Naive thymus-derived CD4-positive, alpha-beta T cell (primary cell): ENCODE measurements around the gene C1QTNF3. TPM values are rescaled to one million over a fixed set of nuclear protein-coding genes. Genes with fewer than 3 reads are reported as not detected.

Experiments
- ATAC-seq: fragments of 150-1000 bp; cut with Tn5 transposase; 2 replicates; pipeline ENCODE4 v1.10.0; 2021; ENCODE audit warnings: mild to moderate bottlenecking, moderate library complexity
- CTCF ChIA-PET: fragments of 350-600 bp; sonication (Branson Sonifier 250); formaldehyde crosslinking; loops from one replicate; lab custom pipeline; 2021; ENCODE audit warnings: antibody characterized with exemption; lab: Charles Lee
- POLR2A ChIA-PET: fragments of 350-600 bp; sonication (Branson Sonifier 250); formaldehyde crosslinking; loops from one replicate; lab custom pipeline; 2021; ENCODE audit warnings: antibody characterized with exemption, inconsistent platforms; lab: Charles Lee
- DNase-seq, 9 donors: peaks; one replicate each; pipeline versions ENCODE4 v3.0.0 to v3.0.0-alpha.2; 2020 to 2022; ENCODE audit warnings: mixed read lengths in 1 of 9
- H3K27ac ChIP-seq: one replicate; pipeline ENCODE4 v1.7.0; 2013; ENCODE audit warnings: mild to moderate bottlenecking, low read depth, low read length, moderate library complexity
- H3K27me3 ChIP-seq, 2 donors: one replicate each; pipeline ENCODE4 v1.7.0; 2013; ENCODE audit warnings: low read length in 2 of 2, mild to moderate bottlenecking in 2 of 2, moderate library complexity in 2 of 2; ENCODE audit not compliant: control insufficient read depth in 2 of 2, insufficient read depth in 2 of 2
- H3K36me3 ChIP-seq, 3 experiments: 1 replicate in 2 of 3; 2 replicates in 1 of 3; pipeline ENCODE4 v1.7.0; 2013; ENCODE audit warnings: low read length in 3 of 3, mild to moderate bottlenecking in 3 of 3, moderate library complexity in 1 of 3; ENCODE audit not compliant: insufficient read depth in 3 of 3, control insufficient read depth in 2 of 3
- H3K4me1 ChIP-seq, 2 donors: one replicate each; pipeline ENCODE4 v1.7.0; 2013; ENCODE audit warnings: low read length in 2 of 2, mild to moderate bottlenecking in 2 of 2, moderate library complexity in 1 of 2; ENCODE audit not compliant: control insufficient read depth in 2 of 2, insufficient read depth in 2 of 2
- H3K4me3 ChIP-seq: 2 replicates; pipeline ENCODE4 v1.7.0; 2013; ENCODE audit warnings: mild to moderate bottlenecking, low read length
- H3K9me3 ChIP-seq, 3 experiments: 1 replicate in 2 of 3; 2 replicates in 1 of 3; pipeline ENCODE4 v1.7.0; 2013; ENCODE audit warnings: low read length in 3 of 3; ENCODE audit not compliant: control insufficient read depth in 2 of 3
- H3K27ac Mint-ChIP-seq, 9 donors: one replicate each; pipeline ENCODE4 v1.8.0; 2020 to 2022; ENCODE audit warnings: mixed read lengths in 9 of 9, mild to moderate bottlenecking in 8 of 9, moderate library complexity in 5 of 9, inconsistent platforms in 2 of 9
- H3K27me3 Mint-ChIP-seq, 5 donors: one replicate each; pipeline ENCODE4 v1.8.0; 2021 to 2022; ENCODE audit warnings: mixed read lengths in 5 of 5, mild to moderate bottlenecking in 1 of 5
- H3K36me3 Mint-ChIP-seq, 5 donors: one replicate each; pipeline ENCODE4 v1.8.0; 2020 to 2022; ENCODE audit warnings: mixed read lengths in 5 of 5, mild to moderate bottlenecking in 3 of 5, inconsistent platforms in 1 of 5
- H3K4me1 Mint-ChIP-seq, 7 donors: one replicate each; pipeline ENCODE4 v1.8.0; 2020 to 2022; ENCODE audit warnings: mixed read lengths in 7 of 7, mild to moderate bottlenecking in 3 of 7, inconsistent platforms in 1 of 7
- H3K4me3 Mint-ChIP-seq, 10 donors: one replicate each; pipeline ENCODE4 v1.8.0; 2020 to 2022; ENCODE audit warnings: mild to moderate bottlenecking in 10 of 10, mixed read lengths in 10 of 10, moderate library complexity in 6 of 10, inconsistent platforms in 2 of 10
- H3K9me3 Mint-ChIP-seq, 11 donors: one replicate each; pipeline ENCODE4 v1.8.0; 2020 to 2022; ENCODE audit warnings: mixed read lengths in 11 of 11, mild to moderate bottlenecking in 4 of 11, inconsistent platforms in 1 of 11, moderate library complexity in 1 of 11
- intact Hi-C, 2 donors: fragments of 100-400 bp; cut with micrococcal nuclease; formaldehyde crosslinking; loops; one replicate each; pipeline ENCODE4 v1.15.1; 2023
- polyA plus RNA-seq, 2 donors: library from polyadenylated mRNA; unstranded; fragments of 300-500 nt; fragmentation: Illumina TruSeq; gene quantifications; one replicate each; pipeline ENCODE4 v1.2.3, GENCODE V29; 2021
- total RNA-seq, 6 experiments: library from RNA in 5 of 6; stranded (reverse) in 5 of 6; gene quantifications; 1 replicate in 5 of 6; 2 replicates in 1 of 6; pipeline ENCODE4 v1.2.3 and lab custom pipeline; 2021 to 2026

Gene C1QTNF3
- total and polyA plus RNA-seq, 7 experiments from 2014 or later = 0.32 to 8.8 (median 5.8) TPM

GRCh38 chr5:34059977-34060376, 17.0 kb upstream of the C1QTNF3 start:
- POLR2A ChIA-PET = no interaction called here
- no peaks in the 10 kb centered on the region for H3K27me3 ChIP-seq
- CTCF ChIA-PET = no interaction called here

GRCh38 chr5:34058532-34058931, 15.5 kb upstream of the C1QTNF3 start:
- CTCF ChIA-PET = no interaction called here

More at GRCh38 chr5:34059977-34060376, 17.0 kb upstream of the C1QTNF3 start:
- H3K36me3 ChIP-seq = peaks cover 0 to 8% (median 0%) of the 10 kb centered on the region in 3 experiments
- Mint-ChIP-seq H3K4me3 (no peak overlapping the region), H3K36me3 (peaks cover 8 to 57% (median 41%) of the 10 kb centered on the region in 5 donors), H3K9me3 (peaks cover 0 to 3% (median 0%) of the 10 kb centered on the region in 11 donors), H3K27me3 (no peaks in the 10 kb centered on the region), H3K4me1 (peaks cover 0 to 6% (median 0%) of the 10 kb centered on the region in 7 donors), H3K27ac (peak overlapping the region in 1 of 9 donors; percentile 19)
- H3K4me1 ChIP-seq = no peaks in the 10 kb centered on the region
- intact Hi-C loops = no loop called here
- no peak overlapping the region for H3K27ac ChIP-seq
- no peak overlapping the region for H3K4me3 ChIP-seq
- no peaks in the 10 kb centered on the region for H3K9me3 ChIP-seq
- DNase-seq (no peak), ATAC-seq (no peak)

GRCh38 chr5:34057569-34057968, 14.6 kb upstream of the C1QTNF3 start:
- Histone ChIP-seq H3K36me3 (no peaks in the 10 kb centered on the region), H3K9me3 (no peaks in the 10 kb centered on the region), H3K4me3 (no peak overlapping the region), H3K27ac (no peak overlapping the region), H3K27me3 (no peaks in the 10 kb centered on the region), H3K4me1 (no peaks in the 10 kb centered on the region)
- intact Hi-C loops = no loop called here
- no peak overlapping the region for H3K27ac Mint-ChIP-seq
- no peak for ATAC-seq
- no peak for DNase-seq
- POLR2A ChIA-PET = no interaction called here
- no peak overlapping the region for H3K4me3 Mint-ChIP-seq
- no peaks in the 10 kb centered on the region for H3K9me3 Mint-ChIP-seq
- CTCF ChIA-PET = no interaction called here
- H3K27me3 Mint-ChIP-seq = no peaks in the 10 kb centered on the region
- peaks cover 2 to 46% (median 23%) of the 10 kb centered on the region in 5 donors for H3K36me3 Mint-ChIP-seq
- H3K4me1 Mint-ChIP-seq = no peaks in the 10 kb centered on the region

More at GRCh38 chr5:34058532-34058931, 15.5 kb upstream of the C1QTNF3 start:
- Mint-ChIP-seq H3K9me3 (peaks cover 0 to 3% (median 0%) of the 10 kb centered on the region in 11 donors), H3K36me3 (peaks cover 2 to 54% (median 29%) of the 10 kb centered on the region in 5 donors), H3K4me1 (peaks cover 0 to 6% (median 0%) of the 10 kb centered on the region in 7 donors), H3K27me3 (no peaks in the 10 kb centered on the region), H3K4me3 (no peak overlapping the region), H3K27ac (no peak overlapping the region)
- Histone ChIP-seq H3K27ac (no peak overlapping the region), H3K36me3 (no peaks in the 10 kb centered on the region), H3K27me3 (no peaks in the 10 kb centered on the region), H3K4me3 (no peak overlapping the region), H3K4me1 (no peaks in the 10 kb centered on the region), H3K9me3 (no peaks in the 10 kb centered on the region)
- no peak for DNase-seq
- POLR2A ChIA-PET = no interaction called here
- intact Hi-C loops = no loop called here
- no peak for ATAC-seq

- H3K4me3 ChIP-seq = no peak overlapping the region
- H3K36me3 Mint-ChIP-seq = peaks cover 0 to 46% (median 20%) of the 10 kb centered on the region in 5 donors
- no peaks in the 10 kb centered on the region for H3K4me1 ChIP-seq
- H3K27me3 Mint-ChIP-seq = no peaks in the 10 kb centered on the region
- H3K9me3 Mint-ChIP-seq = no peaks in the 10 kb centered on the region
- no peaks in the 10 kb centered on the region for H3K27me3 ChIP-seq
- ATAC-seq (no peak), DNase-seq (no peak)
- no peak overlapping the region for H3K4me3 Mint-ChIP-seq
- H3K4me1 Mint-ChIP-seq = no peaks in the 10 kb centered on the region
- H3K27ac Mint-ChIP-seq = no peak overlapping the region
- intact Hi-C loops = no loop called here
- no peaks in the 10 kb centered on the region for H3K9me3 ChIP-seq
- CTCF ChIA-PET = no interaction called here
- no peak overlapping the region for H3K27ac ChIP-seq
- POLR2A ChIA-PET = no interaction called here
- no peaks in the 10 kb centered on the region for H3K36me3 ChIP-seq
Measured at GRCh38 chr5:34057118-34057517, 14.1 kb upstream of the C1QTNF3 start.

GRCh38 chr5:34055667-34056066, 12.7 kb upstream of the C1QTNF3 start:
- Mint-ChIP-seq H3K27ac (no peak overlapping the region), H3K4me3 (no peak overlapping the region), H3K4me1 (no peaks in the 10 kb centered on the region), H3K36me3 (peaks cover 6 to 49% (median 27%) of the 10 kb centered on the region in 5 donors), H3K9me3 (no peaks in the 10 kb centered on the region), H3K27me3 (no peaks in the 10 kb centered on the region)
- no peak for ATAC-seq
- no peak overlapping the region for H3K4me3 ChIP-seq
- CTCF ChIA-PET = no interaction called here
- no peaks in the 10 kb centered on the region for H3K4me1 ChIP-seq
- no peaks in the 10 kb centered on the region for H3K27me3 ChIP-seq
- no peak for DNase-seq
- no peaks in the 10 kb centered on the region for H3K9me3 ChIP-seq
- no peak overlapping the region for H3K27ac ChIP-seq
- POLR2A ChIA-PET = no interaction called here
- peaks cover 0 to 7% (median 0%) of the 10 kb centered on the region in 3 experiments for H3K36me3 ChIP-seq
- intact Hi-C loops = no loop called here

GRCh38 chr5:34054400-34054729, 11.4 kb upstream of the C1QTNF3 start:
- no peak overlapping the region for H3K4me3 ChIP-seq
- intact Hi-C loops = no loop called here
- Mint-ChIP-seq H3K4me1 (peaks cover 0 to 4% (median 0%) of the 10 kb centered on the region in 7 donors), H3K4me3 (no peak overlapping the region), H3K36me3 (peaks cover 8 to 55% (median 31%) of the 10 kb centered on the region in 5 donors), H3K9me3 (peaks cover 0 to 2% (median 0%) of the 10 kb centered on the region in 11 donors), H3K27ac (no peak overlapping the region), H3K27me3 (no peaks in the 10 kb centered on the region)
- H3K27ac ChIP-seq = no peak overlapping the region
- peaks cover 0 to 14% (median 0%) of the 10 kb centered on the region in 3 experiments for H3K36me3 ChIP-seq
- H3K27me3 ChIP-seq = no peaks in the 10 kb centered on the region
- ChIA-PET POLR2A (no interaction called here), CTCF (no interaction called here)
- DNase-seq (no peak), ATAC-seq (no peak)
- H3K9me3 ChIP-seq = no peaks in the 10 kb centered on the region
- H3K4me1 ChIP-seq = no peaks in the 10 kb centered on the region
